HTR-8/SVneo (cell line): ENCODE data around the gene COPE.
"Not testable (repeated sequence)": the region's sequence is repeated elsewhere in the genome, so short reads cannot be mapped to it uniquely, and the experiment has no call there.

ENCODE experiments used
- DNase-seq: peaks from one replicate; pipeline ENCODE4 v3.0.0; 2011; ENCODE audit warnings: low spot score, mixed read lengths; ENCODE audit not compliant: insufficient read length
- FAIRE-seq: peaks from 2 replicates; lab custom pipeline; 2011; peaks lifted over from hg19 to GRCh38; lab: Jason Lieb, UNC

COPE gene

DNA sequence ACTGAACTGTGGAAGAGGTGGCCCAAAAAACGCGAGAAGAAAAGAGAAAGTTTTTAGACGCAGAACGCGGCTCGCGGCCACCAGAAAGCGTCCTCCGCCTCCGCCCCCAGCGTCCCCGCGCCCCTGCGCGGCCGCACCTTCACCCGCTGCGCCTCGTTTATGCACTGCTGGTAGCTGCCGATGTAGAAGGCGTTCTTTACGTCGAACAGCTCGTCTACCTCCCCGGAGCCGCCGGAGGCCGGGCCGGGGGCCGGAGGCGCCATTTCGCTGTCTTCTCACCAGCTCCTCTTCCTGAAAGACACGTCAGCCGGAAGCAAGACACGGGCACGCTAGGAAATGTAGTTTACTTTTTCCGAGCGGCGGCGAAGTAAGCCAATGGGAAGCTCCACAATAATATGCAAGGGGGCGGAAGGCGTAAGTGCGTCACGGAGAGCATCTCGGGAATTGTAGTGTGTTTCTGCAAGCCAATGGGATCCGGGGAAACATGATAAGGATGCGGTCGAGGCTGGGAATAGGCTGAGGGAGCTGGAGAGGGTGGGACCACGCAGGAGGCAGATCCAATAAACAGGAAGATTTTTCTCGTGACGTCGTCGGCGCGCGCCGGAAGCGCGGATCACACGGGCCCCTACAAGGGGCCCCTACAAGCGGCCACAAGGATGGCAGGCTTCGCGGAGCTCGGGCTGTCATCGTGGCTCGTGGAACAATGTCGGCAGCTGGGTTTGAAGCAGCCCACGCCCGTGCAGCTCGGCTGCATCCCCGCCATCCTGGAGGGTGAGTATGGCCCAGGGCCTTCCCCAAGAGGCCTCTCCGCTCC is at the start of gene COPE, which contains the start of gene DDX49:
TSS of gene COPE (minus strand) at position 302 of the 814 bp plus-strand sequence. CDS start at position 263, 39 bp downstream.
TSS of gene DDX49 (plus strand) at position 630 of the 814 bp plus-strand sequence. CDS start at position 657, 27 bp downstream.
- peak; percentile 96 for FAIRE-seq
- peak; percentile 100 for DNase-seq

DNA sequence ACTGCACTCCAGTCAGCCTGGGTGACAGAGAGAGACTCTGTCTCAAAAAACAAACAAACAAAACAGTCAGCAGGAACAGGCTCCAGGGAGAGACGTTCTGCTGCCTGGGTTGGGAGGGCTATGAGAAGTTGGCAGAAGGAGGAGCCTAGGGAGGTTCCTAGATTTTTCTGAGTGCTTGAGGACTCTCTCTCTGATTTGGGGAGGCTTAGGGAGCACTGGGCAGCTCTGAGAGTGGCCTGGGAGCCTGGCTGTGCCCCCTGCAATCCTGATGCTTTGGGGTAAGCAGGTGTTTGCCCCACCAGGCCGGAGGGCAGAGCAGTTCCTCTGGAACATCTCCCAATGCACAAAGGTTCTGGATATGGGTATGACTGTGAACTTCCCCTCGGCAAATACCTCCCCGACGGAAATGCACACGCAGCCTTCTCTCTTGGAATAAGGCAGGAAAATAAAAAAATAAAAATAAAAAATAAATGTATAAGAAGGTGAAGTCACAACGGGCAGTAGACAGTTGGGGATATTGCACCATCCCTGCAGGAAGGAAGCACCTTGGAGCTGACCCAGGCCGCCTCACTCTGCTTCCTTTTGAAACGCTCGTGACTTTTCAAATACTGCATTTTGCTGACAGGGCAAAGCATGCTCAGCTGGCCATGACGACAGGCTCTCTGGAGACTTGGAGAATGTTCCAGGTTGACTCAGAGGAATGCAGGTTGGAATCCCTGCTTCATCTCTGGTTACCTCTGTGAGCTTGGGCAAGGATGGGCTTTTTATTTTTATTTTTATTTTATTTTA is 48.4 kb upstream of the COPE start:
- no peak for FAIRE-seq
- no peak for DNase-seq

DNA sequence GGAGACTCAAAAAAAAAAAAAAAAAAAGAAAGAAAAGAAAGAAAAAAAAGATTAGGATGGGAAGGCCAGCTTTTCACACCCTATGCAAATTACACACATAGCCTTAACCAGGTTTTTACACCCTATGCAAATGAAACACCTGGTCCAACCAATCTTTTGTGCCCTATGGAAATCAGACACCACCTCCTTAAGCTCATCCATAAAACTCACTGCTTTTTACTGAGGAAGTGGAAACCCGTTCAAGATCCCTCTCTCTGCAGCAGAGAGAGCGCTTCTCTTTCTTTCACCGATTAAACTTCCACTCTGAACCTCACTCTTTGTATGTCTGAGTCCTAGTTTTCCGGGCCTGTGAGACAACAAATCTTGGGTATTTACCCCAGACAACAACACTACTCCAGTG is 47.1 kb upstream of the COPE start:
- FAIRE-seq, result no peak

DNA sequence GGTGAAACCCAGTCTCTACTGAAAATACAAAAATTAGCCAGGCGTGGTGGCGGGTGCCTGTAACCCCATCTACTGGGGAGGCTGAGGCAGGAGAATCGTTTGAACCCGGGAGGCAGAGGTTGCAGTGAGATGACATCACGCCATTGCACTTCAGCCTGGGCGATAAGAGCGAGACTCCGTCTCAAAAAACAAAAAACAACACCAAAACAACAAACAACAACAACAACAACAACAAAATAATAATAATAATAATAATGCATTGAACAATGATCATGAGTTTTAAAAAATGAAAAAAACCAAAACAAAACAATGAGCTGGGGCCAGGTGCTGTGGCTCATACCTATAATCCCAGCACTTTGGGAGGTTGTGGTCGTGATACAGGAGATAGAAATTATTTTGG is 44.9 kb upstream of the COPE start:
- no peak for FAIRE-seq
- no peak for DNase-seq

More for the DNA sequence above, 47.1 kb upstream of the COPE start:
- no peak for DNase-seq

DNA sequence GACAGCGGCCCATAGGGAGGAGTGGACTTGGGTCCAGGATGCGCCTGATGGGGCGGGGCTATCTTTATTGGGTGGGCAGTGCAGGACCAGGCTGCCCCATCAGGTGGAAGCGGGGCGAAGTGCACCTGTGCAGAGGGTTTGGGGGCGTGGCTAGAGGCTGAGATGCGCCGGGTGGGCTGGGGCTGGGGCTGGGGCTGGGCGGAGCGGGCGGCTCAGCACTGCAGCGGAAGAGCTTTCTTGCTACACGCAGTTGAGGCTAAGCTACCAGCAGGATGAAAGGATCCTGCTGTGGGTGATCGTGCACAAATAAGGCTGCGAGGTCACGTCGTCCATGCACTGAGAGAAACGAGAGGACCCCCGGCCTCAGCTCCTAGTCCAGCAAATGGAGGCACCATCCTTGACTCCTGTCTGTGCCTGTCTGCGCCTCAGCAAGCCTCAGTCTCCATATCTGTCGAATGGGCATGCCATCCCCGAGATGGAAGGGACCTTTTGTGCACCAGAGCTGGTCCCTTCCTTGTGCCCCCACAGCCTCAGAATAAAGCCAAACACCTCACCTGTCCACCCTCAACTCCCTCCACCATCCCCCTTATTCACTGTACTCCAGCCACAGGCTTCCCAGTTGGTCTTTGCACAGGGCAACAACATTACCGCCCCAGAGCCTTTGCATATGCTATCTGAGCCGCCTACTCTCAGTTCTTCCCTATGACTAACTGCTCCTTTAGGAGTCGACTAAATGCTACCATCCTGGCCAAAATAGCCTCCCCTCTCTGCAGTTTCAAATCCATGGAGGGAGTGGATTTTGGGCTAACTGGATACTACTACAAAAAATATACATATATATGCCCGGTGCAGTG is 42.8 kb upstream of the COPE start:
- DNase-seq, result no peak
- FAIRE-seq, result no peak

DNA sequence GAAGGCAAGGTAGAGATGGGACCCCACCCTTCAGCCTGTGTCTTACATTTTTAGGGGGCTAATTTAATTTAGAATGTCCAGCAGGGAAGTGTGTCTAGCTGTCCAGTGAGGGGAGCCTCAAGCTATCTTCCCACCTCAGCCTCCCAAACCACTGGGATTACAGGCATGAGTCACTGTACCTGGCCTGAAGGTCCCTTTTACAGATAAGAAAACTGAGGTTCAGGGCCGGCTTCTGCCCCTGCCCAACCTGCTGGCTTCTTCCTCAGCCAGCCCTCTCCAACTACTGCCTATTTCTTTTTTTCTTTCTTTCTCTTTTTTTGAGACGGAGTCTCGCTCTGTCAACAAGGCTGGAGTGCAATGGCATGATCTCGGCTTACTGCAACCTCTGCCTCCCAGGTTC is 41.2 kb upstream of the COPE start:
- no peak for FAIRE-seq
- DNase-seq, result no peak

DNA sequence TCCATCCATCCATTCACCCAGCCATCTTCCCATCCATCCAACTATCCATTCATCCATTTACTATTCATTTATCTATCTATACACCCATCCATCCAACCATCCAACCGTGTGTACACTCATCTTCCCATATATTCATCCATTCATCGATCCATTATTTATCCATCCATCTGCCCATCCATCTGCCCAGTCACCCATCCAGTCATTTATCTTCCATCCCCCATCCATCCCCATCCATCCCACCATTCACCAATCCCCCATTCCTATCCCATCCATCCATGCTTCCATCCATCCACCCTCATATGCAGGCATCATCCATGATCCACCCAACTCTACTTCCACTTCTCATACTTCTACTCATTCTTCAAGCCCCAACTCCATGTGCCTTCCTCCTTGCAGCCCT is 35.9 kb upstream of the COPE start:
- DNase-seq, result no peak
- FAIRE-seq, result no peak

DNA sequence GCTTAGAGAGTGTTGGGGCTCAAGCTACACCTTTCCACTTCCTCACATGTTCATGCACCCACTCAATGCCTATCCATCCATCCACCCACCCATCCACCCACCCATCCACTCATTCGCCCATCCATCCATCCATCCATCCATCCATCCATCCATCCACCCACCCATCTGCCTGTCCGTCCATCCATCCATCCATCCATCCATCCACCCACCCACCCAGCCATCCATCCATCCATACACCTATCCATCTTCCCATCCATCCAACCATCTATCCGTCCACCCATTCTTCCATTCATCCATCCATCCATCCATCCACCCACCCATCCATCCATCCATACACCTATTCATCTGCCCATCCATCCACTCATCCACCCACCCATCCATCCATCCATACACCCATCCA is 34.9 kb upstream of the COPE start:
- FAIRE-seq (peak; percentile 4), DNase-seq (no peak)

DNA sequence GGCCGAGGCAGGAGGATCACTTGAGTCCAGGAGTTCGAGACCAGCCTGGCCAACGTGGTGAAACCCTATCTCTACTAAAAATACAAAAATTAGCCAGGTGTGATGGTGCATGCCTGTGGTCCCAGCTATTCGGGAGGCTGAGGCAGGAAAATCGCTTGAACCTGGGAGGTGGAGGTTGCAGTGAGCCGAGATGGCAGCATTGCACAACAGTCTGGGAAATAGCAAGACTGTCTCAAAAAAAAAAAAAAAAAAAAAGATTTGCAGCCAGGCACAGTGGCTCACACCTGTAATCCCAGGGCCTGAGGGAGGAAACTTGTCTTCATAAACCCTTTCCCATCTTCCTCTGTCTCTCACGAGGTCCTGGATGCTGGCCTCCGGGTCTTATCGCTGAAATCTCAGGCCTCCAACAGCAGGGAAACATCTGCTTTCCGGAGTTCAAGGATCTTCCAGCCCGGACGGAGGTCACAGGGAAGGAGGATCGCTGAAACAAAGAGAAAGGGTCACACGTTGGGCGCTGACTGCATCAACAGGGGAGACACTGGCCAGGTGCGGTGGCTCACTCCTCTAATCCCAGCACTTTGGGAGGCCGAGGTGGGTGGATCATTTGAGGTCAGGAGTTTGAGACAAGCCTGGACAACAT is 33.3 kb upstream of the COPE start:
- DNase-seq, FAIRE-seq: not testable (repeated sequence)

DNA sequence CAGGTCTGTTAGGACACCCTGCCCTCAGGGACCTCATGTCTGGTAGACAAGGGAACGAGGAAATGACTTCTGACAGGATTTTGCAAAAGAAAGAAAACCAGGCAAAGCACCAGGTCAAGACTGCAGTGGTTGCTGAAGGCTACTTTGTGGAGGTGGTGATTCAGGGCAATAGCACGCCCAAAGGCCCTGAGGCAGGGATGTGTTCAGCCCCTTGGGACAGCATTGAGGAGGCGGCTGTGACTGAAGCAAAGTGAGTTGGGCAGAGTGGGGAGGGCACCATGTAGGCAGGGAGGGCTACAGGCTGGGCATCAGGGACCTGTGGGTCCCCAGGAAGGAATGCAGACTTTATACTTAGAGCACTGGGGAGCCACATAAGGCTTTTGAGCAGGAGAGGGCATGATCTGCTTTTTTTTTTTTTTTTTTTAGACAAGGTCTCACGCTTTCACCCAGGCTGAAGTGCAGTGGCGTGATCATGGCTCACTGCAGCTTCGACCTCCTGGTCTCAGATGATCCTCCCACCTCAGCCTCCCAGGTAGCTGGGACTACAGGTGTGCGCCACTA is 32.6 kb upstream of the COPE start:
- DNase-seq (no peak), FAIRE-seq (no peak)

DNA sequence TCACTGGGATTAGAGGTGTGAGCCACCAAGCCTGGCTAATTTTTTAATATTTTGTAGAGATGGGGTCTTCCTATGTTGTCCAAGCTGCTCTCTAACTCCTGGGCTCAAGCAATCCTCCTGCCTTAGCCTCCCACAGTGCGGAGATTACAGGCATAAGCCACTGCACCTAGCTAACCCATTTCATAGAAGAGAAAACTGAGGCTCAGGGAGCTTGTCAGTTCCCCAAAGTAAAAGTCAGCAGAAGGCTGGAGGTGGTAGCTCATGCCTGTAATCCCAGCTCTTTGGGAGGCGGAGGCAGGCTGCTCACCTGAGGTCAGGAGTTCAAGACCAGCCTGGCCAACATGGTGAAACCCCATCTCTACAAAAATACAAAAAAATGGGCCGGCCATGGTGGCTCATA is 30.7 kb upstream of the COPE start:
- FAIRE-seq (no peak), DNase-seq (no peak)

DNA sequence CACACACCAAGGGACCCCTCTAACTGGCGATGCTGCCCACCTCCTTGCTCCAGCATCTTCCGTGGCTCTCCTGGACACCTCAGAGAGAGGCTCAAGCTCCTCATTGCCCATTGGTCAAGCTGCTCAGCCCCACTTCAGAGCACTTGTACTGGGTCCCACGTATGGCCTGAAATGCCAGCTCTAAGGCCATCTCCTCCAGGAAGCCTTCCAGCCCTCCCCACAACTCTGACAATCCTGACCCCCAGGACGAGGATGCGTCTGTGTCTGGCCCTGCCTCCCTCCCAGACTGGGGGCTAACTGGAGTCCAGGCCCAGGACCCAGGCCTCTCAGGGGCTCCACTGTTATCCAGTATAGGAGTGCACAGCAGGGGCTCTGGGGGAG is 29.8 kb upstream of the COPE start:
- FAIRE-seq (no peak), DNase-seq (no peak)

DNA sequence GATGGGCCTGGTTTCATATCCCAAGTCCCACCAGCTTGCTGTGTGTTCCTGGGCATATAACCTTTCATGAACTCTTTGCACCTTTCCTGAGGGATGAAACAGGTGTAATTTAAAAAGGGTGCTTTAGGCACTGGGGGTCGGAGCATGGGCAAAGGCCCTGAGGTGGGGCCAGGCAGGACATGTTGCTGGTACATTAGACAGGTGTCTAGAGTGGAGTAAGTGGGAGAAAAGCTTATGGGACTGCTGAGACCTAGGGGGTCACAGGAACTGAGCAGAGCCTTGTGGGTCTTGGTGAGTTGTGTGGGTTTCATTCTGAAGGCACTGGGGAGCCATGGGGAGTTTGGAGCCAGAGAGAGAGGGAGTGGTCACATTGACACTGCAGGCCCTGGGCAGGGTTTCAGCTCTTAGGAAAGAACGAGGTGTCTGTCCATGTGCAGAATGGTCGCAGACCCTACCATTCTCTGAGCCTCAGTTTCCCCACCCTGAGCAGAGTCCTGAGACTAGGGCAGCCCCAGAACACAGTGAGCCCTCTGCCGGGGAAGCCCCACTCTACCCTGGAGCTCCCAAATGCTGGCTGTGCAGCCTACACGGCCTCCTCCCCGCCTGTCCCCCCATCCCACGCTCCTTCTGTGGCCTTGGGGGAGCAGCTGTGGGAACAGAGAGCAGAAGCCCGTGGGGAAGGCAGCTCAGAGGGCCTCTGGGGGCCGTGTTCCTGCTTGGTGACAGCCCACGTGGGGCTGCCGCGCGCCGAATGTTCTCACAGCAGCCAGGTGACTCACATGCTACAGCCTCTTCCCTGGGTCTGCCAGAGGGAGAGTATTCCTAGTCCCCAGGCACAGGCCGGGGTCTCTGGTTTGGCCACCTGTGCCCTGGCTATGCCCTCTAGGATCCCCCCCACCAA is 29.1 kb upstream of the COPE start:
- FAIRE-seq (no peak), DNase-seq (no peak)

DNA sequence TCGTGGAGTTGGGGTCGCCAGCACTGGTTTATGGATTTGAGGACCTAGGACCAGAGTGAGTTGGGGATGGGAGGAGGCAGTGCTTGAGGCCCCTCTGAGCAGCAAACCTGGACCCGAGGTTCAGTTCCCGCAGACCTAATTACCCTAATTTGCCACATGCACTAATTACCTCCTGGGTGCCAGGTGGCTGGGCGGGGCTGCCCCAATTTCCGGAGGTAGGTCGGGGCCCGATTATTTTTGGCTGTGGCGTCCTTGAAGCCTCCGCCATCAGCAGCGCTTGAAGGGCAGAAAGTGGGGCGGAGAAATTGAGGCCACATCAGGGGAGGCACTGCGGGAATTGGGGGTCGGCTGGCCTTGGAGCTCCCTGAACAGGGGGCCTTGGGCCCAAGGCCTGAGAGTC is 27.7 kb upstream of the COPE start:
- no peak for FAIRE-seq
- no peak for DNase-seq

DNA sequence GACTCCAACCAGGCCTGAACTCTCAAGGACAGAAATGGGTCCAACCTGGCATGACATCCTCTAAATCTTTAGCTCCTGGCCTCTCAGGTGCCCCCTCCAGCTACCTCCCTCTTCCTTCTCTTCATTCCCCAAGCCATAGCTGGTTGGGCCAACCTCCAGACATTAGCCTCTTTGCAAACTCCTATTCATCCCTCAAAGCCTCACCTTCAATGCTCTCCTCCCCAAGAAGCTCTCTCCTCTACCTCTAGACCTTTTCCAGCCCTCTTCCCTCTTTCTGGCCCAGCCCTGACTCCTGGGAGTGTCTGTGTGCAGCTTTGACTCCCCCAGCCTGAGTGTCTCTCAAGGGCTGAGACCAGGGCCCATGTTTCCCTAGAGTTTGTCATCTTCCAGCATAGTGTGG is 27.1 kb upstream of the COPE start:
- DNase-seq (no peak), FAIRE-seq (no peak)

DNA sequence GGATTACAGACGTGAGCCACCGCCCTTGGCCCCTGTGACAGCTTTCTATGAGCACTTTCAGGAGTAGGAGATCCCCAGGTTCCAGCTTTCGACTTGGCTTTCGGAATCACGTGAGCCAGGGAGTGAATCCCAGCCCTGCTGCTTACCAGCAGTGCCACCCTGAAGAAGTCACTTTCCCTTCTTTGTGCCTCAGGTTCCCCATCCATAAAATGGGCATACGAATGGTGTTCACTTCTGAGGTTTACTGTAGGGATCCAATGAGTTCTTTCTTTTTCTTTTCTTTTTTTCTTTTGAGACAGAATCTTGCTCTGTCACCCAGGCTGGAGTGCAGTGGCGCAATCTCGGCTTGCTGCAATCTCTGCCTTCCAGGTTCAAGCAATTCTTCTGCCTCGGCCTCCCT is 26.1 kb upstream of the COPE start:
- FAIRE-seq (no peak), DNase-seq (no peak)

DNA sequence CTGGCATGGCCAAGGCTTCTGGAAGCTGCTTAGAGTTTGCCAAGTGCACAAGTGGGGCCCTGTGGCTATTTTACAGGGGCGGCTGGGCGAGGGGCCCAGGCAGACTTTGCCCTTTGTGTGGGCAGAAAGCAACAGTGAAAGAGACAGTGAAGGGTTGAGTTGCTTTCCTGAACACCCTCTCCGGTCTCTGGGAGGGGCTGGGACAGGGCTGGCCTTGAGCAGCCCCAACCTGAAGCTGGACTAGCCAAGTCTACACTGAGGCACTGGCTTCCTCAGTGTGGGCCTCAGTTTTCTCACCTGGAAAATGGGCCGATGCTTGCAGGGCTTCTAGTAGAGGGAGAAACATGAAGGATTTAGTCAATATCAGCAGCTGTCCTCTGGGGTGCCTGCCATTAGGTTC is 24.3 kb upstream of the COPE start:
- FAIRE-seq (no peak), DNase-seq (no peak)

DNA sequence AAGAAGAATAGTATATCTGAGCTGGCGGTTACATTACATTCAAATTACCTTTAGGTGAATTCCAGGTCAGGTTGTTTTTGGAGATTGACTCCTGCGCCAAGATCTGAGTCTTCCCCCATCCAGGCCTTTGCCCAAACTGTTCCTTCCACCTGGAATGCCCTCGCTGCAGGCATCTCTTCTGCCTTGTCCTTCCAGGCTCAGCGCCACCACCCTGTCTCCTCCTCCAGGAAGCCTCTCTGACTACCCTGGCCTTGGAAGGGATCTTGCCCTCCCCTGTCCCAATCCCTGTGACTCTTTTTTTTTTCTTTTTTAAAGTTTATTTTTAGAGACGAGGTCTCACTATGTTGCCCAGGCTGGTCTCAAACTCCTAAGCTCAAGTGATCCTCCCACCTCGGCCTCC is 23.5 kb upstream of the COPE start:
- FAIRE-seq (no peak), DNase-seq (no peak)
